PC-3 (cell line): ENCODE results near the gene HNRNPU. TPM values are rescaled to one million over a fixed set of nuclear protein-coding genes. Genes with fewer than 3 reads are reported as not detected.
A peak's percentile ranks its signal among the peaks of the same experiment; 100 is the strongest.

Experiments used
- ATAC-seq: fragments of 200-7000 bp; cut with Tn5 transposase; 2 replicates; pipeline ENCODE4 v1.9.1; 2020; ENCODE audit warnings: mild to moderate bottlenecking, moderate library complexity
- BruUV-seq: library from RNA; stranded (reverse); fragments of 400-500 nt; replicated peaks from 2 replicates; lab custom pipeline; 2021; lab: Mats Ljungman, UMichigan
- CTCF ChIA-PET: fragments of 300-600 bp; sonication (Branson Sonifier 250); formaldehyde crosslinking; loops from one replicate; lab custom pipeline; 2022; ENCODE audit warnings: antibody characterized with exemption; lab: Charles Lee
- POLR2A ChIA-PET: fragments of 300-600 bp; sonication (Branson Sonifier 250); formaldehyde crosslinking; loops from one replicate; lab custom pipeline; 2022; ENCODE audit warnings: antibody characterized with exemption; ENCODE audit not compliant: unreplicated experiment; lab: Charles Lee
- DNase-seq: peaks from one replicate; pipeline ENCODE4 v3.0.0-alpha.2; 2015
- H2AFZ ChIP-seq: fragments of 300-600 bp; sonication (generic); 2 replicates; pipeline ENCODE4 v1.6.0; 2016; ENCODE audit warnings: antibody characterized with exemption, low read length
- H3F3A ChIP-seq: fragments of 300-600 bp; sonication (generic); one replicate; pipeline ENCODE4 v1.6.0; 2017; ENCODE audit warnings: antibody characterized with exemption, low read length, control low read depth, mild to moderate bottlenecking; ENCODE audit not compliant: unreplicated experiment
- H3K27ac ChIP-seq: fragments of 300-600 bp; sonication (generic); 2 replicates; pipeline ENCODE4 v1.5.1; 2016; ENCODE audit warnings: mild to moderate bottlenecking, low read length
- H3K27me3 ChIP-seq: fragments of 300-600 bp; sonication (generic); 2 replicates; pipeline ENCODE4 v1.6.1; 2016; ENCODE audit warnings: low read length, mixed read lengths
- H3K36me3 ChIP-seq: fragments of 300-600 bp; sonication (generic); 2 replicates; pipeline ENCODE4 v1.6.1; 2016; ENCODE audit warnings: low read depth, mixed run types, low read length, mixed read lengths
- H3K4me1 ChIP-seq: fragments of 300-600 bp; sonication (generic); 2 replicates; pipeline ENCODE4 v1.5.1; 2016; ENCODE audit warnings: low read length; ENCODE audit not compliant: insufficient read depth
- H3K4me2 ChIP-seq: fragments of 300-600 bp; sonication (generic); 2 replicates; pipeline ENCODE4 v1.6.0; 2016; ENCODE audit warnings: low read length
- H3K4me3 ChIP-seq: fragments of 300-600 bp; sonication (generic); 2 replicates; pipeline ENCODE4 v1.5.1; 2016; ENCODE audit warnings: mild to moderate bottlenecking, low read length, mixed read lengths
- H3K79me2 ChIP-seq: fragments of 300-600 bp; sonication (generic); 2 replicates; pipeline ENCODE4 v1.6.1; 2017; ENCODE audit warnings: low read length, mixed read lengths
- H3K9ac ChIP-seq: fragments of 300-600 bp; sonication (generic); 2 replicates; pipeline ENCODE4 v1.6.0; 2016; ENCODE audit warnings: mild to moderate bottlenecking, low read length
- H3K9me2 ChIP-seq: fragments of 300-600 bp; sonication (generic); replicated peaks from 2 replicates; pipeline ENCODE4 v1.6.1; 2016; ENCODE audit warnings: mixed run types, low read length, mixed read lengths
- H3K9me3 ChIP-seq: fragments of 300-600 bp; sonication (generic); 2 replicates; pipeline ENCODE4 v1.6.1; 2016; ENCODE audit warnings: low read length, mixed read lengths
- H4K20me1 ChIP-seq: fragments of 300-600 bp; sonication (generic); 2 replicates; pipeline ENCODE4 v1.6.1; 2016; ENCODE audit warnings: low read length, mixed read lengths
- EZH2 ChIP-seq: fragments of 300-600 bp; sonication (generic); IDR thresholded peaks from one replicate; pipeline ENCODE4 v1.6.1; 2017; ENCODE audit warnings: antibody characterized with exemption, mild to moderate bottlenecking, low read length; ENCODE audit not compliant: unreplicated experiment
- EZH2phosphoT487 ChIP-seq: fragments of 300-600 bp; sonication (generic); IDR thresholded peaks from 2 replicates; pipeline ENCODE4 v1.6.1; 2018; ENCODE audit warnings: mild to moderate bottlenecking, antibody characterized with exemption, low read length, borderline replicate concordance
- intact Hi-C: fragments of 100-400 bp; cut with micrococcal nuclease; formaldehyde crosslinking; loops from 2 replicates; pipeline ENCODE4 v1.9.0; 2023
- total RNA-seq: library from RNA; depleted of rRNA; stranded (reverse); fragments of >200 nt; gene quantifications from 2 replicates; pipeline ENCODE4 v1.2.3, GENCODE V29; 2014
- TF ChIP-seq, protein P1 (sequence below): fragments of 300-600 bp; sonication (generic); conservative IDR thresholded peaks from 2 replicates; pipeline ENCODE4 v1.5.1; 2017; ENCODE audit warnings: antibody characterized with exemption, low read depth, mild to moderate bottlenecking, low read length

HNRNPU gene
- total RNA-seq, 1 experiment from 2014 or later: 431 TPM

DNA sequence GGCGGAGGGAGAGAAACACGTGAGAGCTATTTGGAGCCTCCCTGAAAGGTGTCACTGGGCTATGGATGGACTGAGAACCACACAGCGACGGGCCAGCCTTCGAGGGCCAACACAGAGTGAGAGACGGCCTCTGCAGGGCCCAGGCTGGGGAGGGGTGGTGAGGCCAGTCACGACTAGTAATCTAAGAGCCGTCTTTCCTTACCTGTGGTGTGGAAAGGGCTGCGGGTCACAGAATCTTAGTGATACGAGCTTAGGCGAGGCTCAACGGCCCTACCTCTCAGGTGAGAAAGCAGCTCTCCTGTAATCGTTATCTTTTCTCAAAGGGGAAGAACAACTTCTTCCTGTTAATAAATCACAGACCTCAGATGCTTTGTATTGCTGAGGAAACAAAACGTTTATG is 62.3 kb downstream of the HNRNPU start:
- Histone ChIP-seq H3K4me1 (peaks cover 7% of the 10 kb centered on the region; the same call in 1 of the 2 replicates), H3K27me3 (no peaks in the 10 kb centered on the region), H3K79me2 (no peaks in the 10 kb centered on the region), H3K9ac (no peak overlapping the region), H3K4me2 (no peak overlapping the region), H4K20me1 (no peaks in the 10 kb centered on the region), H3K36me3 (no peaks in the 10 kb centered on the region), H3F3A (no peaks in the 10 kb centered on the region), H3K27ac (no peak overlapping the region), H3K9me2 (no peaks in the 10 kb centered on the region), H3K4me3 (no peak overlapping the region), H3K9me3 (no peaks in the 10 kb centered on the region), H2AFZ (no peak overlapping the region)
- TF ChIP-seq, protein P1, sequence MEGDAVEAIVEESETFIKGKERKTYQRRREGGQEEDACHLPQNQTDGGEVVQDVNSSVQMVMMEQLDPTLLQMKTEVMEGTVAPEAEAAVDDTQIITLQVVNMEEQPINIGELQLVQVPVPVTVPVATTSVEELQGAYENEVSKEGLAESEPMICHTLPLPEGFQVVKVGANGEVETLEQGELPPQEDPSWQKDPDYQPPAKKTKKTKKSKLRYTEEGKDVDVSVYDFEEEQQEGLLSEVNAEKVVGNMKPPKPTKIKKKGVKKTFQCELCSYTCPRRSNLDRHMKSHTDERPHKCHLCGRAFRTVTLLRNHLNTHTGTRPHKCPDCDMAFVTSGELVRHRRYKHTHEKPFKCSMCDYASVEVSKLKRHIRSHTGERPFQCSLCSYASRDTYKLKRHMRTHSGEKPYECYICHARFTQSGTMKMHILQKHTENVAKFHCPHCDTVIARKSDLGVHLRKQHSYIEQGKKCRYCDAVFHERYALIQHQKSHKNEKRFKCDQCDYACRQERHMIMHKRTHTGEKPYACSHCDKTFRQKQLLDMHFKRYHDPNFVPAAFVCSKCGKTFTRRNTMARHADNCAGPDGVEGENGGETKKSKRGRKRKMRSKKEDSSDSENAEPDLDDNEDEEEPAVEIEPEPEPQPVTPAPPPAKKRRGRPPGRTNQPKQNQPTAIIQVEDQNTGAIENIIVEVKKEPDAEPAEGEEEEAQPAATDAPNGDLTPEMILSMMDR: no peak
- TF ChIP-seq EZH2phosphoT487 (no peak), EZH2 (no peak)
- POLR2A ChIA-PET: interaction anchor here (0.6 kb wide), 1 partner anchor 32 kb away, joined by 3 read pairs; no protein-coding TSS in a partner anchor
- CTCF ChIA-PET: interaction anchor here (0.9 to 1.2 kb wide), 5 partner anchors 25 to 241 kb away, joined by 3 to 14 read pairs (median 5); no protein-coding TSS in a partner anchor
- intact Hi-C loops: no loop called here
- no TSS peak for BruUV-seq
- DNase-seq (no peak), ATAC-seq (no peak)

- Histone ChIP-seq H3K9me2 (no peaks in the 10 kb centered on the region), H2AFZ (peak overlapping the region; percentile 73), H3K9ac (no peak overlapping the region), H3K79me2 (no peaks in the 10 kb centered on the region), H3K4me2 (peak overlapping the region; percentile 73), H4K20me1 (no peaks in the 10 kb centered on the region), H3K27ac (no peak overlapping the region), H3K27me3 (no peaks in the 10 kb centered on the region), H3F3A (no peaks in the 10 kb centered on the region), H3K4me3 (peak overlapping the region; percentile 27; the same call in 1 of the 2 replicates), H3K9me3 (no peaks in the 10 kb centered on the region), H3K4me1 (peaks cover 7% of the 10 kb centered on the region; the same call in 1 of the 2 replicates), H3K36me3 (no peaks in the 10 kb centered on the region)
- POLR2A ChIA-PET: interaction anchor here (0.6 kb wide), 3 partner anchors 49 to 241 kb away, joined by 3 to 21 read pairs (median 7); no protein-coding TSS in a partner anchor
- DNase-seq (peak; percentile 83), ATAC-seq (peak; percentile 78)
- CTCF ChIA-PET: interaction anchor here (0.6 to 1.2 kb wide), 7 partner anchors 26 to 241 kb away, joined by 3 to 14 read pairs (median 5); no protein-coding TSS in a partner anchor
- intact Hi-C loops: loop anchor here (1.0 to 2.0 kb wide), 4 partner anchors 20 to 241 kb away; no protein-coding TSS in a partner anchor
- BruUV-seq: no TSS peak
- TF ChIP-seq, protein P1: peak; percentile 92
- TF ChIP-seq EZH2phosphoT487 (no peak), EZH2 (no peak)
Observed at GRCh38 chr1:244801246-244801645, 63.1 kb downstream of the HNRNPU start.

DNA sequence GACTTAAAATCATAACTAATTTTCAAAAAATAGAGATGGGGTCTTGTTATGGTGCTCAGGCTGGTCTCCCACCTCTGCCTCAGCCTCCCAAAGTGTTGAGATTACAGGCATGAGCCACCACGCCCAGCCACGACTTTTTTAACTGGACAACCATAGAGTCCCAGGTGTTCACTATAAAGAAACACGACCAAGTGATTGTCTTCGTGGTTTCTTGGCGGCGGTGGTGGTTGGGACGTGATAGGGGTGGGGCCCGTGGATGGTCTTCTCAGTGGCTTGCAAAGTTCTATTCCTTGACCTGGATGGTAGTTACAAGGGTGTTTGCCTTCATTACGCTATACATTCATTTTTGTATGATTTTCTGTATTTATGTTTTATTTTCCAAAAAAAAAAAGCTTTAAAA is 63.5 kb downstream of the HNRNPU start:
- H3F3A ChIP-seq: no peaks in the 10 kb centered on the region
- H3K9ac ChIP-seq: no peak overlapping the region
- no peaks in the 10 kb centered on the region for H4K20me1 ChIP-seq
- H3K27ac ChIP-seq: no peak overlapping the region
- H3K79me2 ChIP-seq: no peaks in the 10 kb centered on the region
- CTCF ChIA-PET: interaction anchor here (0.9 to 1.1 kb wide), 5 partner anchors 27 to 242 kb away, joined by 3 to 14 read pairs (median 5); no protein-coding TSS in a partner anchor
- ATAC-seq (no peak), DNase-seq (no peak)
- H3K4me1 ChIP-seq: peaks cover 7% of the 10 kb centered on the region; the same call in 1 of the 2 replicates
- no TSS peak for BruUV-seq
- intact Hi-C loops: loop anchor here (1.0 to 2.0 kb wide), 4 partner anchors 20 to 241 kb away; no protein-coding TSS in a partner anchor
- no peaks in the 10 kb centered on the region for H3K36me3 ChIP-seq
- H3K9me3 ChIP-seq: no peaks in the 10 kb centered on the region
- peak overlapping the region; percentile 73 for H2AFZ ChIP-seq
- POLR2A ChIA-PET: interaction anchor here (0.6 kb wide), 2 partner anchors 49 to 71 kb away, joined by 7 to 21 read pairs; no protein-coding TSS in a partner anchor
- H3K4me3 ChIP-seq: peak overlapping the region; percentile 27; the same call in 1 of the 2 replicates
- H3K9me2 ChIP-seq: no peaks in the 10 kb centered on the region
- TF ChIP-seq EZH2phosphoT487 (no peak), EZH2 (no peak)
- TF ChIP-seq, protein P1: no peak
- H3K4me2 ChIP-seq: peak overlapping the region; percentile 73
- H3K27me3 ChIP-seq: no peaks in the 10 kb centered on the region
